Iris pigment epithelial cell (primary cell): ENCODE results near the gene CAVIN3.

Source experiments
- DNase-seq: peaks from one replicate; pipeline ENCODE4 v3.0.0-alpha.2; 2011; ENCODE audit warnings: low read depth

CAVIN3 gene

GRCh38 chr11:6270584-6271246 lies 49.6 kb downstream of the CAVIN3 start:
- no peak for DNase-seq

GRCh38 chr11:6269994-6270393 lies 50.3 kb downstream of the CAVIN3 start:
- DNase-seq: no peak
